Parathyroid adenoma (tissue), 2 donors: Measurements from ENCODE around the gene BBS9.

ENCODE experiments used
- H2AFZ ChIP-seq: fragments of 300-600 bp; sonication (generic); one replicate; pipeline ENCODE4 v1.7.0; 2017; ENCODE audit warnings: antibody characterized with exemption, mild to moderate bottlenecking
- H3K27ac ChIP-seq: fragments of 300-600 bp; sonication (generic); one replicate; pipeline ENCODE4 v1.7.0; 2017
- H3K27me3 ChIP-seq: fragments of 300-600 bp; sonication (generic); one replicate; pipeline ENCODE4 v1.7.0; 2017; ENCODE audit warnings: low read length; ENCODE audit not compliant: control insufficient read depth, insufficient read depth
- H3K36me3 ChIP-seq: fragments of 300-600 bp; sonication (generic); one replicate; pipeline ENCODE4 v1.7.0; 2017; ENCODE audit warnings: low read length; ENCODE audit not compliant: control insufficient read depth, insufficient read depth
- H3K4me1 ChIP-seq: fragments of 300-600 bp; sonication (generic); one replicate; pipeline ENCODE4 v1.7.0; 2017; ENCODE audit warnings: control low read depth
- H3K4me2 ChIP-seq: fragments of 300-600 bp; sonication (generic); one replicate; pipeline ENCODE4 v1.7.0; 2017; ENCODE audit warnings: low read length
- H3K4me3 ChIP-seq: fragments of 300-600 bp; sonication (generic); one replicate; pipeline ENCODE4 v1.7.0; 2017; ENCODE audit warnings: low read depth, low read length
- H3K79me2 ChIP-seq: fragments of 300-600 bp; sonication (generic); one replicate; pipeline ENCODE4 v1.7.0; 2017; ENCODE audit warnings: control low read depth
- H3K9ac ChIP-seq: fragments of 300-600 bp; sonication (generic); one replicate; pipeline ENCODE4 v1.7.0; 2017; ENCODE audit warnings: mild to moderate bottlenecking
- H3K9me3 ChIP-seq: fragments of 300-600 bp; sonication (generic); one replicate; pipeline ENCODE4 v1.7.0; 2017; ENCODE audit warnings: low read length; ENCODE audit not compliant: control insufficient read depth
- TF ChIP-seq, protein P1 (sequence below): fragments of 300-600 bp; sonication (generic); IDR thresholded peaks from one replicate; pipeline ENCODE4 v1.7.0; 2017; ENCODE audit warnings: antibody characterized with exemption, mild to moderate bottlenecking
- donor health status: primary hyperparathyroidism.

BBS9 gene

DNA sequence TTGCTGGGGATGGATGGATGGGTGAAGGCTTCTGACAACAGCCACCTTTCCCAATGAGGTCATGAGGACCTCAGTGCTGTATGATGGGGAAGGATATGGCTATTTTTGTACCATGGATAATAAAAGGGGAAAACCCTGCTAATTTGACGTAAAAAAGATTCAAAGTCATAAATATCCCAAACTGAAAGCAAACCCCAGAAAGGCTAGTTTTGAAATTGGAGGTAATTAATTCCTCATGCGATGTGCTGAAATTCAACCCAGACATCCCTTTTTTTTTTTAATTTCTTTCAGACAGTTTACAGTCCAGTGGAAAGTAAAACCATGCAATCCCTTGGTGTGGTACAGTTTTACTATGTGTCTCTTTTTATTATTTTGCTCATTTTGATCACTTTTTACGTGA, 521.5 kb downstream of the BBS9 start:
- H3K9ac ChIP-seq = no peak overlapping the region
- no peaks in the 10 kb centered on the region for H3K27me3 ChIP-seq
- TF ChIP-seq, protein P1, sequence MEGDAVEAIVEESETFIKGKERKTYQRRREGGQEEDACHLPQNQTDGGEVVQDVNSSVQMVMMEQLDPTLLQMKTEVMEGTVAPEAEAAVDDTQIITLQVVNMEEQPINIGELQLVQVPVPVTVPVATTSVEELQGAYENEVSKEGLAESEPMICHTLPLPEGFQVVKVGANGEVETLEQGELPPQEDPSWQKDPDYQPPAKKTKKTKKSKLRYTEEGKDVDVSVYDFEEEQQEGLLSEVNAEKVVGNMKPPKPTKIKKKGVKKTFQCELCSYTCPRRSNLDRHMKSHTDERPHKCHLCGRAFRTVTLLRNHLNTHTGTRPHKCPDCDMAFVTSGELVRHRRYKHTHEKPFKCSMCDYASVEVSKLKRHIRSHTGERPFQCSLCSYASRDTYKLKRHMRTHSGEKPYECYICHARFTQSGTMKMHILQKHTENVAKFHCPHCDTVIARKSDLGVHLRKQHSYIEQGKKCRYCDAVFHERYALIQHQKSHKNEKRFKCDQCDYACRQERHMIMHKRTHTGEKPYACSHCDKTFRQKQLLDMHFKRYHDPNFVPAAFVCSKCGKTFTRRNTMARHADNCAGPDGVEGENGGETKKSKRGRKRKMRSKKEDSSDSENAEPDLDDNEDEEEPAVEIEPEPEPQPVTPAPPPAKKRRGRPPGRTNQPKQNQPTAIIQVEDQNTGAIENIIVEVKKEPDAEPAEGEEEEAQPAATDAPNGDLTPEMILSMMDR = no peak
- no peak overlapping the region for H2AFZ ChIP-seq
- no peaks in the 10 kb centered on the region for H3K79me2 ChIP-seq
- H3K36me3 ChIP-seq = no peaks in the 10 kb centered on the region
- no peaks in the 10 kb centered on the region for H3K4me1 ChIP-seq
- no peak overlapping the region for H3K27ac ChIP-seq
- H3K9me3 ChIP-seq = no peaks in the 10 kb centered on the region
- H3K4me2 ChIP-seq = no peak overlapping the region
- H3K4me3 ChIP-seq = no peak overlapping the region

DNA sequence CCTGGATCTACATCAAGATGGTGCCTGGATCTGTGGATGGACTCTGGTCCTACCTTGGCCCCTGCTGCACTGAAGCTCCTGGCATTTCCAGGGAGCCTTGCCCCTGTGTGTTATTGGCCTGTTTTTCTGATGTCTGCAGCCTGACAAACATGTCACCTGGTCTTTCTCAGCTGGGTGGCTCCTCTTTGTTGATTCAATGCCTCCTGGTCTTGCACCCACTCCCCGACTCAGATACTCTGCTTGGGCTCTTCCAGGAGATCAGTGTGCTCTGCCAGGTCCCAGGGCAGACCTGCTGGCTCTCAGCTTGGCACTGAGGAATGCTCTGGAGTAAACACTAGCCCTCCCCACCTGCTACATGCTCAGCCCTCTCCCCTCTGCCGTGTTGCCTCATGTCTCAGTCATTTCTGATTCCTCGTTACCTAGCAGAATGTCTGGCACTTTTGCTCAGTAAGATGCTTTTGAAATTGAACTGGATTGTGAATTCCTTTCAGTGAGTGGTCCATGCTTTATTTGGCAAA, 522.7 kb downstream of the BBS9 start:
- Histone ChIP-seq H3K36me3 (no peaks in the 10 kb centered on the region), H3K4me2 (no peak overlapping the region), H3K4me1 (no peaks in the 10 kb centered on the region), H3K27ac (no peak overlapping the region), H3K79me2 (no peaks in the 10 kb centered on the region), H3K27me3 (no peaks in the 10 kb centered on the region), H2AFZ (no peak overlapping the region), H3K9me3 (no peaks in the 10 kb centered on the region), H3K4me3 (no peak overlapping the region), H3K9ac (no peak overlapping the region)
- TF ChIP-seq, protein P1 = no peak

DNA sequence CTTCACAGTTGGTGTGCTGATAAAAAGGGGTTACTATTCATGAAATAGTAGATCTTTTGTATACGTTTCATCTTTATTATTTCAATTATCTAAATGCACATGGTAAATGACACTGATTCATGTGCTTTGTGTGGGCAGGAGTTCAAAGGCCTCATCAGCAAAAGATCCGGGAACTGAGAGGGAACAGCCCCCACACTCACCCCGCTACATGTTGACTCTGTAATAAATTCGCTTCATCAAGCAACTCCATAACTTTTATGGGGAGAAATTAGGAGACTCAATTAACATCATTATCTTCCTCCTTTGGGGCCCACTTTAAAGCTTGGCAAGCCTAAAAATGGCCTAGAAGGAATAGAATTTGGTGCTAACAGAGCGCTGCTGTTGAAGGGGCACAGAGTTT, 525.3 kb downstream of the BBS9 start:
- no peak overlapping the region for H3K4me2 ChIP-seq
- no peaks in the 10 kb centered on the region for H3K9me3 ChIP-seq
- no peaks in the 10 kb centered on the region for H3K27me3 ChIP-seq
- H3K4me3 ChIP-seq = no peak overlapping the region
- TF ChIP-seq, protein P1 = no peak
- H3K27ac ChIP-seq = no peak overlapping the region
- H3K36me3 ChIP-seq = no peaks in the 10 kb centered on the region
- no peaks in the 10 kb centered on the region for H3K4me1 ChIP-seq
- H3K79me2 ChIP-seq = no peaks in the 10 kb centered on the region
- no peak overlapping the region for H2AFZ ChIP-seq
- no peak overlapping the region for H3K9ac ChIP-seq
